ENCODE results near the gene BCL2.

The BCL2 gene

DNA sequence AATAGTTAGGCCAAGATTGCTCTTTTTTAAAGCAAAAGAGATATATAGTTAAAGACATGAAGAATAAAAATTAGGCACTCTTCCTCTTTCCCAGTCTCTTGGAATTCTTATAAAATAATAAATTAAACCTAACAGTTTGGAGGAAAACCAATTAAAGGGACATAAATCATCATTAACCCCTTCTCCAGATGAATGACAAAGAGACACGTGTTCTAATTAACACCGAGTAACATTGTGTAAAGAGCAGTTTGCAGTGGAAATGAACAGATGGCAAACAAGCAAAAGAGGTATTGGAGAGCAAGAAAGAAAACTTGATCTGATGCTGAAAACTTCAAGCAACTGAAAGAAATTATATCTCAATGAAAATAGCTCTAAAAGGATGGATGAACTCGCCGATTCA, 48.4 kb downstream of the BCL2 start:
- no peak for DNase-seq
- Mint-ChIP-seq H3K9me3 (no peaks in the 10 kb centered on the region), H3K27ac (peak overlapping the region; percentile 48), H3K36me3 (ENCODE audit: low read depth) (peaks cover 50% of the 10 kb centered on the region), H3K4me3 (no peak overlapping the region), H3K27me3 (no peaks in the 10 kb centered on the region), H3K4me1 (peaks cover 79% of the 10 kb centered on the region)
- ATAC-seq: no peak

DNA sequence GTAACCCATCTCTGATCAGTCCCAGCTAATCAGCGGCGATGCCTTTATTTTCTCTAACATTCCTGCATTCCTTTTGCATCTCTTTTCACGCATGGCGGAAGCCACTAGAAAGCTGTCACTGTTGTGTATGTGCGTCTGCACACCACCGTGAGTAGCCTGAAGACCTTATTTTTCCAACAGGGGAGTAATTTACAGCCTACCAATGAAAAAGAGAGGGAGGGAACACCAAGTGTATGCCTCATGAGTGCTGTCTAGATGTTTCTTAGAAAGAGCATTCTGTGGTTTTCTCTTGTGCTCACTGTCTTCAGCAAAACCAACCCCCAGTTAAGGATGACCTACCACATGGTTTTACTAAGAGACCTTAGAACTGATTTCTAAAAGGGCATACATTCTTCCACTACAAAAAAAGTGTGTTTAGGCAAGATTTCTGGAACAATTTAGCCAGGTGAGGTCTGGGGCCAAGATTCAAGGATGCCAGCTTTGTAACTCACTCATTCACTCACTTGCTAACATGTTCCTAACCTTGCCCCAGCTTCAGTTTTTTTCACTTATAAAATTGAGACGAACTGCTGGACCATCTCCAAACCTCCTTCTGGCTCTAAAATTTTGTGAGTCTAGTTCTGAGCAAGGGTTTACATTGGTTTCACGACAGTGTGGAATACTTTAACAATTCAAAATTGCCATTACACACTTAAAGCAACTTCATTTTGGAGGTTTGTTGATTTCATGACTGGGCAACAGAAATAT, 51.4 kb downstream of the BCL2 start:
- ATAC-seq (peak; percentile 90), DNase-seq (no peak)
- peaks cover 73% of the 10 kb centered on the region for H3K4me1 Mint-ChIP-seq
- H3K27me3 Mint-ChIP-seq: no peaks in the 10 kb centered on the region
- peak overlapping the region; percentile 58 for H3K4me3 Mint-ChIP-seq
- peaks cover 31% of the 10 kb centered on the region for H3K36me3 Mint-ChIP-seq (ENCODE audit: low read depth)
- peak overlapping the region; percentile 85 for H3K27ac Mint-ChIP-seq
- no peaks in the 10 kb centered on the region for H3K9me3 Mint-ChIP-seq

DNA sequence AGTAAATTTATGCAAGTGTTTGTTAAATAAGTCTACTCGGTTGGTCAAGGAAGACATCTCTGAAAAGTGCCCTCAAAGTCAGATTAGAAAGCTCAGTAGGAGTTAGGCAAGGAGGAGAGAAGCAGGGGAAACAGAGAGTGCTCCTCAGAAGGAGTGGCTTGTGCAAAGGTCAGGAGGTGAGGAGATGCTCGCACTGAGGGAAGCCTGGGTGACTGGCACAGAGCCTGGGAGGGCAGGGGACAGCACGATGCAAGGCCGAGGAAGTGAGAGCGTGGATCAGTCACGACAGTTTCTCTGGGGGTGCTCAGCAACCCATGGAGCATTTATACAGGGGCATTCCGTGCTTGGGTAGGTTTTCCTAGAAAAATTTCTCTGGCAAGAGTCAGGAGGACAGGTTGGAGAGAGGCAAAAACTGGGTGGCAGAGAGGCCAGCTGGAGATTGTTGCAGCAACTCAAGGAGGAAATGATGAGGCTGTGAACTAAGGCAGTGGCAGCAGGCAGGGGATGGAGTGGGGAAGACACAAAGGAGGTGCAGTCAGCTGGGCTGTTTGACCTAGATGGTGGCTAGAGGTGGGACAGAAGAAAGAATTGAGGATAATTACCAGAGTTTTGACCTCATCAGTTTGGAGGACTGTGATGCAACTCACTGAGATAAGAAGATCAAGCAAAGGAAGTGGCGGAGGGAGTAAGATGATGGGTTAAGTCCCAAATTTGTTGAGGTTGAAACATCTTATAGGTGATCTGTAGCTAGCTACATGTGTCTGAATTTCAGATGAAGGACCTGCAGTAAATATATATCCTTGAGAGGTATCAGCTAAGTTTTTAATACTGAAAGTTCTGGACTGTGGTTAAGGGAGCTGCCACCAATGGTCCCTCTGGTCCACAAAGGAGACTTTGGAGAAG, 52.4 kb downstream of the BCL2 start:
- H3K27me3 Mint-ChIP-seq: no peaks in the 10 kb centered on the region
- ATAC-seq: peak; percentile 71
- peak overlapping the region; percentile 58 for H3K4me3 Mint-ChIP-seq
- H3K4me1 Mint-ChIP-seq: peaks cover 72% of the 10 kb centered on the region
- H3K9me3 Mint-ChIP-seq: no peaks in the 10 kb centered on the region
- H3K36me3 Mint-ChIP-seq (ENCODE audit: low read depth): peaks cover 31% of the 10 kb centered on the region
- peak; percentile 24 for DNase-seq
- H3K27ac Mint-ChIP-seq: peak overlapping the region; percentile 85

DNA sequence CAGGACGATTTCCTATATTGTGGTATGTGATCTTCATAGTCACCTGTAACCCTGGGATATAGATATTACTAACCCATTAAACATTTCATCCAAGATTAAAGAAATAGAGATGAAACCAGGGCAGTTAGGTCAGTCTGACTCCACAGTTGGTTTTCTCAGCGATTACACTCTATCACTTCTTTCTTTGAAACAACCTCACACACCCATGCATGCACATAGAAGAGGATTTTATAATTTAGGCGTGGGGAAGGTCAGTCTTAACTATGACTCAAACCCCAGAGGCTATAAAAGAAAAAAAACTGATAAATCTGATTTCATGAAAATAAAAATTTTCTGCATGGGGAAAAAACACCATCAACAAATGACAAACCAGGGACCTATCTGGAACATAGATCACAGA, 54.2 kb downstream of the BCL2 start:
- Mint-ChIP-seq H3K36me3 (ENCODE audit: low read depth) (peaks cover 39% of the 10 kb centered on the region), H3K27ac (no peak overlapping the region), H3K27me3 (no peaks in the 10 kb centered on the region), H3K4me3 (no peak overlapping the region), H3K9me3 (no peaks in the 10 kb centered on the region), H3K4me1 (peaks cover 70% of the 10 kb centered on the region)
- ATAC-seq (no peak), DNase-seq (no peak)

- H3K4me1 Mint-ChIP-seq: peaks cover 70% of the 10 kb centered on the region
- DNase-seq: no peak
- peaks cover 40% of the 10 kb centered on the region for H3K36me3 Mint-ChIP-seq (ENCODE audit: low read depth)
- no peaks in the 10 kb centered on the region for H3K27me3 Mint-ChIP-seq
- no peaks in the 10 kb centered on the region for H3K9me3 Mint-ChIP-seq
- no peak overlapping the region for H3K27ac Mint-ChIP-seq
- no peak overlapping the region for H3K4me3 Mint-ChIP-seq
- no peak for ATAC-seq
Observed at GRCh38 chr18:63264871-63265270, 54.7 kb downstream of the BCL2 start.

- Mint-ChIP-seq H3K4me3 (no peak overlapping the region), H3K36me3 (ENCODE audit: low read depth) (peaks cover 42% of the 10 kb centered on the region), H3K27me3 (no peaks in the 10 kb centered on the region), H3K9me3 (no peaks in the 10 kb centered on the region), H3K27ac (no peak overlapping the region), H3K4me1 (peaks cover 72% of the 10 kb centered on the region)
- no peak for DNase-seq
- ATAC-seq: no peak
Observed at GRCh38 chr18:63263444-63263843, 56.1 kb downstream of the BCL2 start.

- H3K9me3 Mint-ChIP-seq: no peaks in the 10 kb centered on the region
- no peaks in the 10 kb centered on the region for H3K27me3 Mint-ChIP-seq
- H3K27ac Mint-ChIP-seq: no peak overlapping the region
- no peak for DNase-seq
- peaks cover 68% of the 10 kb centered on the region for H3K4me1 Mint-ChIP-seq
- peaks cover 41% of the 10 kb centered on the region for H3K36me3 Mint-ChIP-seq (ENCODE audit: low read depth)
- no peak for ATAC-seq
- H3K4me3 Mint-ChIP-seq: no peak overlapping the region
Observed at GRCh38 chr18:63262369-63263335, 56.9 kb downstream of the BCL2 start.

- H3K36me3 Mint-ChIP-seq (ENCODE audit: low read depth): peaks cover 45% of the 10 kb centered on the region
- peak overlapping the region; percentile 39 for H3K27ac Mint-ChIP-seq
- H3K9me3 Mint-ChIP-seq: no peaks in the 10 kb centered on the region
- no peak for ATAC-seq
- H3K4me3 Mint-ChIP-seq: no peak overlapping the region
- H3K4me1 Mint-ChIP-seq: peaks cover 67% of the 10 kb centered on the region
- H3K27me3 Mint-ChIP-seq: no peaks in the 10 kb centered on the region
- DNase-seq: no peak
Observed at GRCh38 chr18:63261029-63261428, 58.5 kb downstream of the BCL2 start.

GRCh38 chr18:63260380-63260754, 59.2 kb downstream of the BCL2 start:
- Mint-ChIP-seq H3K36me3 (ENCODE audit: low read depth) (peaks cover 49% of the 10 kb centered on the region), H3K4me3 (no peak overlapping the region), H3K27me3 (no peaks in the 10 kb centered on the region), H3K27ac (peak overlapping the region; percentile 39), H3K4me1 (peaks cover 67% of the 10 kb centered on the region), H3K9me3 (no peaks in the 10 kb centered on the region)
- ATAC-seq: no peak
- no peak for DNase-seq

GRCh38 chr18:63259567-63260379, 59.8 kb downstream of the BCL2 start:
- no peak for DNase-seq
- Mint-ChIP-seq H3K4me3 (no peak overlapping the region), H3K9me3 (peaks cover 1% of the 10 kb centered on the region), H3K36me3 (ENCODE audit: low read depth) (peaks cover 55% of the 10 kb centered on the region), H3K27me3 (no peaks in the 10 kb centered on the region), H3K4me1 (peaks cover 70% of the 10 kb centered on the region), H3K27ac (peak overlapping the region; percentile 39)
- ATAC-seq: no peak

DNA sequence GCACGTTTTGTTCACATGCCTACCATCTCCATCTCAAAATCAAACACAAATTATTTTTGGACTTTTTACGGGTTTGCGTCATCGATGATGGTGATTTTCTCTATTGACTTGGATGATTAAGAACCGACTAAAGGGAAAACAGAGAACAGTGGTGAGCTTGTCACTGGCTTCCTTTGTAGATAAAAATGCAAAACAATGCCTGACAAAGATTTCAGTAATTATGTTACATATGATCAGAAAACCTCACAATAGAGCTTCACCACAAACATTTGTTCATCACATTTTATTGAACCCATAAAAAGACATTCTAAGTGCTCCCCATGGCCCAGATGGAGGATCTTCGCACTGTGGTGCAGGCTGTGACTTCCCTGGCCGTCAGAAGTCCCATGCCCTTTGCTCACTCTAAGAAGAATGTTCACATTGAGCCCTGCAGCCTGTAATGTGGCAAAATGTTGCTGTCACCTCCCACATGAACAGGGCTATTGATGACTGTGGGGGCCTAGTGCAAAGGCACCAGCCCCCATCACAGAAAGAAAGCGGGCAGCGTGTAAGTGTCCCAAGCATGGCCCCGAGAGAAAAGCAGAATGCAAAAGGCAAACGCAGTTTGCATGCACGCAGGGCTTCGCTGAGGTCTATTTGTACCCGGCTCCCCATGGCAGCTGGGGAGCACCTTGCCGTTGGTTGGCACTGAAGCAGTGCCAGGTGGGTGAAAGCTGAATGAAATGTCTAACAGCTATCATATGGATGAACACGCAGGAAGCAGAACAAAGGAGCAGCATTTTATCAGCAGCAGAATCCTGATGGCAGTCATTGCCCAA, 60.6 kb downstream of the BCL2 start:
- Mint-ChIP-seq H3K27ac (peak overlapping the region; percentile 46), H3K4me1 (peaks cover 73% of the 10 kb centered on the region), H3K36me3 (ENCODE audit: low read depth) (peaks cover 58% of the 10 kb centered on the region), H3K27me3 (no peaks in the 10 kb centered on the region), H3K9me3 (peaks cover 4% of the 10 kb centered on the region), H3K4me3 (no peak overlapping the region)
- peak; percentile 75 for ATAC-seq
- DNase-seq: no peak

- DNase-seq (no peak), ATAC-seq (no peak)
- Mint-ChIP-seq H3K9me3 (peaks cover 7% of the 10 kb centered on the region), H3K27ac (peak overlapping the region; percentile 21), H3K4me1 (peaks cover 76% of the 10 kb centered on the region), H3K4me3 (peak overlapping the region; percentile 6), H3K36me3 (ENCODE audit: low read depth) (peaks cover 60% of the 10 kb centered on the region), H3K27me3 (no peaks in the 10 kb centered on the region)
Observed at GRCh38 chr18:63257453-63257852, 62.1 kb downstream of the BCL2 start.

DNA sequence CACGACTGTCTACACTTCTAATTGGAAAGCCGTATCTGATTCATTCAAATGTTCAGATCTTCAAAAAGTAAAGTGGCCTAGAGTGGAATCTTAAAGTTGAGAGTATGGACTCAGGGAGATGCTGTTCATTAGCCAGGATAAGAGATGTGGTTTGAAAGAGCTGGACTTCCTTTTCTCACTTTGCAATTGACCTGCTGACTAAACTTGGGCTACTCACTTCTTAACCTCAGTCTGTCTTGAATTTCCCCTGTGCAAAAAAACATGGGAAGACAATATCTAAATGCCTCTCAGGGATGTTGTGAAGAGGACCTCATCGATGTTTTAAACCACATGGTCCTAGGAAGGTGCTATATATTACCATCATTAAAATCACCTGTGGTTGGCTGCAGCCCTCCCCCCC, 64.1 kb downstream of the BCL2 start:
- Mint-ChIP-seq H3K27ac (peak overlapping the region; percentile 34), H3K36me3 (ENCODE audit: low read depth) (peaks cover 55% of the 10 kb centered on the region), H3K4me1 (peaks cover 67% of the 10 kb centered on the region), H3K27me3 (no peaks in the 10 kb centered on the region), H3K9me3 (peaks cover 10% of the 10 kb centered on the region), H3K4me3 (no peak overlapping the region)
- ATAC-seq (no peak), DNase-seq (no peak)

Measured in activated naive CD8-positive, alpha-beta T cell treated with anti-CD3 and anti-CD28 coated beads, Interleukin-2, amount 50 U/mL, for 24 hours (primary cell).